GM12878 (cell line): ENCODE results near the gene INPP4B. TPM values are rescaled to one million over a fixed set of nuclear protein-coding genes. Genes with fewer than 3 reads are reported as not detected.

Experiments
- ATAC-seq: fragments of 200-7000 bp; cut with Tn5 transposase; 3 replicates; pipeline ENCODE4 v1.9.1; 2020; ENCODE audit warnings: mild to moderate bottlenecking, moderate library complexity
- BruUV-seq: library from RNA; stranded (reverse); fragments of 400-500 nt; replicated peaks from 2 replicates; lab custom pipeline; 2021; lab: Mats Ljungman, UMichigan
- CTCF ChIA-PET: fragments of 300-600 bp; sonication (Branson Sonifier 250); formaldehyde crosslinking; extraction: SDS; loops from one replicate; lab custom pipeline; 2021; ENCODE audit warnings: inconsistent platforms; lab: Yijun Ruan, JAX
- POLR2A ChIA-PET: fragments of 350-600 bp; formaldehyde crosslinking; extraction: SDS; loops from one replicate; lab custom pipeline; 2021; ENCODE audit warnings: inconsistent platforms; lab: Charles Lee
- RAD21 ChIA-PET: fragments of 300-600 bp; sonication (Branson Sonifier 250); formaldehyde crosslinking; loops from one replicate; lab custom pipeline; 2023; ENCODE audit warnings: antibody characterized with exemption; ENCODE audit not compliant: unreplicated experiment; lab: Charles Lee
- SMC1A ChIA-PET: fragments of 300-600 bp; sonication (Branson Sonifier 250); formaldehyde crosslinking; loops from one replicate; lab custom pipeline; 2023; ENCODE audit not compliant: unreplicated experiment, uncharacterized antibody; lab: Charles Lee
- DNase-seq: peaks from one replicate; pipeline ENCODE4 v3.0.0-alpha.2; 2011; ENCODE audit warnings: low read depth, low spot score
- FAIRE-seq: peaks from 3 replicates; lab custom pipeline; 2011; peaks lifted over from hg19 to GRCh38; lab: Jason Lieb, UNC
- H2AFZ ChIP-seq: 2 replicates; pipeline ENCODE4 v1.6.0; 2011; ENCODE audit warnings: low read depth, low read length, control low read depth; ENCODE audit not compliant: control insufficient read depth
- H3K27ac ChIP-seq: 2 replicates; pipeline ENCODE4 v1.5.1; 2011; ENCODE audit warnings: control low read depth; ENCODE audit not compliant: control insufficient read depth, insufficient read depth
- H3K27me3 ChIP-seq, 2 experiments: replicated peaks in 1 of 2; 2 replicates each; pipeline versions ENCODE4 v1.6.0 to v1.6.1; 2011; ENCODE audit warnings: low read length in 1 of 2; ENCODE audit not compliant: control insufficient read depth in 2 of 2, insufficient read depth in 2 of 2
- H3K36me3 ChIP-seq, 2 experiments: 2 replicates each; pipeline ENCODE4 v1.5.1; 2011; ENCODE audit warnings: low read length in 1 of 2; ENCODE audit not compliant: control insufficient read depth in 2 of 2, insufficient read depth in 2 of 2
- H3K4me1 ChIP-seq: 2 replicates; pipeline ENCODE4 v1.6.1; 2011; ENCODE audit warnings: mild to moderate bottlenecking, low read length, moderate library complexity, mixed read lengths; ENCODE audit not compliant: control insufficient read depth, insufficient read depth
- H3K4me2 ChIP-seq: 2 replicates; pipeline ENCODE4 v1.6.0; 2011; ENCODE audit warnings: control low read depth; ENCODE audit not compliant: control insufficient read depth, insufficient read depth
- H3K4me3 ChIP-seq: fragments of 200-600 bp; sonication (generic); 2 replicates; pipeline ENCODE4 v1.5.1; 2016
- H3K79me2 ChIP-seq: 2 replicates; pipeline ENCODE4 v1.6.0; 2011; ENCODE audit warnings: low read length; ENCODE audit not compliant: control insufficient read depth, insufficient read depth
- H3K9ac ChIP-seq: 2 replicates; pipeline ENCODE4 v1.8.0; 2011; ENCODE audit warnings: low read length, control low read depth, mixed read lengths; ENCODE audit not compliant: control insufficient read depth, insufficient read depth
- H3K9me3 ChIP-seq: replicated peaks from 3 replicates; pipeline ENCODE4 v1.5.1; 2011; ENCODE audit warnings: mild to moderate bottlenecking, low read length; ENCODE audit not compliant: control insufficient read depth, insufficient read depth
- H4K20me1 ChIP-seq: 2 replicates; pipeline ENCODE4 v1.6.0; 2011; ENCODE audit not compliant: control insufficient read depth, insufficient read depth
- ASH2L ChIP-seq: fragments of 300-600, 200-600 bp; sonication (generic); IDR thresholded peaks from 2 replicates; pipeline ENCODE4 v1.6.1; 2017; ENCODE audit warnings: low read depth, mild to moderate bottlenecking, borderline replicate concordance
- CBFB ChIP-seq: IDR thresholded peaks from 2 replicates; pipeline ENCODE4 v1.6.1; 2016; ENCODE audit warnings: antibody characterized with exemption, low read depth
- EED ChIP-seq: sonication (generic); IDR thresholded peaks from 2 replicates; pipeline ENCODE4 v1.6.1; 2016; ENCODE audit warnings: antibody characterized with exemption, low read depth
- EP300 ChIP-seq, 2 experiments: fragments of 150-350 bp in 1 of 2; IDR thresholded peaks; 2 replicates each; pipeline ENCODE4 v1.6.1; 2011 to 2012; ENCODE audit warnings: low read depth in 2 of 2, low read length in 2 of 2, borderline replicate concordance in 1 of 2, improper control_type of control experiment in 1 of 2, inconsistent platforms in 1 of 2; ENCODE audit not compliant: control insufficient read depth in 1 of 2
- IRF3 ChIP-seq: fragments of 450-650 bp; IDR thresholded peaks from 2 replicates; pipeline ENCODE4 v1.6.1; 2014; ENCODE audit warnings: mild to moderate bottlenecking
- MEF2B ChIP-seq: fragments of 450-650 bp; IDR thresholded peaks from 2 replicates; pipeline ENCODE4 v1.6.1; 2018; ENCODE audit warnings: mild to moderate bottlenecking, moderate library complexity; ENCODE audit not compliant: partially characterized antibody, poor library complexity, severe bottlenecking
- RAD21 ChIP-seq: IDR thresholded peaks from 2 replicates; pipeline ENCODE4 v1.6.1; 2011; ENCODE audit warnings: mild to moderate bottlenecking, low read depth, low read length, moderate library complexity; ENCODE audit not compliant: insufficient read depth
- SMAD1 ChIP-seq: fragments of 450-650 bp; IDR thresholded peaks from 2 replicates; pipeline ENCODE4 v1.6.1; 2018; ENCODE audit warnings: mild to moderate bottlenecking, low read depth; ENCODE audit not compliant: partially characterized antibody
- TARDBP ChIP-seq: IDR thresholded peaks from 2 replicates; pipeline ENCODE4 v1.6.1; 2016; ENCODE audit warnings: borderline replicate concordance
- USF1 ChIP-seq: IDR thresholded peaks from 2 replicates; pipeline ENCODE4 v1.6.1; 2011; ENCODE audit warnings: borderline replicate concordance, low read depth, mild to moderate bottlenecking, moderate library complexity, mixed read lengths, low read length; ENCODE audit not compliant: insufficient read depth; ENCODE audit errors: extremely low read length
- ZBTB33 ChIP-seq: fragments of 450-650 bp; IDR thresholded peaks from 2 replicates; pipeline ENCODE4 v1.6.1; 2017; ENCODE audit warnings: mild to moderate bottlenecking
- ZNF687 ChIP-seq: fragments of 450-650 bp; IDR thresholded peaks from 2 replicates; pipeline ENCODE4 v1.6.1; 2017; ENCODE audit warnings: mild to moderate bottlenecking, moderate library complexity
- WGBS: methylation state at CpG from one replicate; pipeline ENCODE4 v1.1.6; 2016; ENCODE audit warnings: low lambda C conversion rate; ENCODE audit not compliant: insufficient replicate concordance, insufficient coverage; ENCODE audit errors: missing lambda C conversion rate; 5-methylcytosine and 5-hydroxymethylcytosine counted together
- in situ Hi-C: fragments of 300-500 bp; cut with MboI; formaldehyde crosslinking; loops from 9 replicates; pipeline ENCODE4 v1.14.3; 2018; ENCODE audit warnings: mixed read lengths
- intact Hi-C: fragments of 100-400 bp; cut with micrococcal nuclease; formaldehyde crosslinking; loops from one replicate; pipeline ENCODE4 v1.14.2; 2022; ENCODE audit not compliant: unreplicated experiment
- polyA plus RNA-seq, 11 experiments: library from polyadenylated mRNA; depleted of rRNA in 4 of 11; unstranded in 6 of 11; stranded (reverse) in 5 of 11; fragments of >200 nt; fragmentation: Nextera tagmentation in 4 of 11; fragmentation: Illumina TruSeq in 1 of 11; extraction: Ambion mirVana in 4 of 11; extraction: Trizol in 1 of 11; gene quantifications; 1 replicate in 1 of 11; 2 replicates in 10 of 11; pipeline versions ENCODE4 v1.2.1 to v1.2.3, GENCODE V29; 2011 to 2016; ENCODE audit warnings: inconsistent platforms in 2 of 11, missing spikeins in 2 of 11, low read depth in 1 of 11
- total RNA-seq, 4 experiments: library from RNA; depleted of rRNA in 3 of 4; stranded (reverse); fragments of >200 nt in 3 of 4; fragmentation: Illumina TruSeq in 1 of 4; extraction: Trizol in 1 of 4; gene quantifications; 2 replicates each; pipeline versions ENCODE4 v1.2.1 to v1.2.3, GENCODE V29; 2013 to 2021

Gene INPP4B
- total and polyA plus RNA-seq, 10 of the 15 experiments (the other 5 are each of a cell fraction or from before 2014, with no cell fraction given) = 0.53 to 11.2 (median 0.95) TPM

- TF ChIP-seq ZNF687 (peak; percentile 70; the same call in 1 of the 2 replicates), USF1 (no peak), ASH2L (no peak)
Observed at GRCh38 chr4:142324572-142324971, 521.5 kb downstream of the INPP4B start (continued).

GRCh38 chr4:142322996-142323395 is 523.1 kb downstream of the INPP4B start:
- Histone ChIP-seq H3K4me1 (no peaks in the 10 kb centered on the region), H3K9ac (no peak overlapping the region), H3K79me2 (no peaks in the 10 kb centered on the region), H2AFZ (no peak overlapping the region), H3K36me3 (no peaks in the 10 kb centered on the region), H3K27ac (no peak overlapping the region), H4K20me1 (no peaks in the 10 kb centered on the region), H3K4me2 (no peak overlapping the region), H3K9me3 (no peaks in the 10 kb centered on the region), H3K4me3 (no peak overlapping the region), H3K27me3 (no peaks in the 10 kb centered on the region)
- POLR2A ChIA-PET = interaction anchor here (1.4 kb wide), 1 partner anchor 83 kb away, joined by 3 read pairs; no protein-coding TSS in a partner anchor
- RAD21 ChIA-PET = interaction anchor here (0.7 to 1.4 kb wide), 6 partner anchors 10 to 194 kb away, joined by 3 to 4 read pairs (median 3); no protein-coding TSS in a partner anchor
- FAIRE-seq = no peak
- WGBS = 3% methylated on average over 2 of the region's 2 CpGs
- no peak for DNase-seq
- no TSS peak for BruUV-seq
- intact Hi-C loops = no loop called here
- ATAC-seq = no peak
- SMC1A ChIA-PET = interaction anchor here (0.6 to 4.5 kb wide), 13 partner anchors 9 to 414 kb away, joined by 3 to 17 read pairs (median 5); no protein-coding TSS in a partner anchor
- TF ChIP-seq CBFB (no peak), TARDBP (no peak), MEF2B (no peak), RAD21 (no peak), EED (no peak), ZBTB33 (no peak), IRF3 (no peak), SMAD1 (no peak), EP300 (IDR thresholded peaks at IDR 0.05; ENCODE audit: borderline replicate concordance in 1 of 2, control insufficient read depth in 1 of 2, low read depth in 2 of 2, low read length in 2 of 2) (no peak)
- TF ChIP-seq, all 136 proteins: peak for 0
- in situ Hi-C loops = no loop called here
- CTCF ChIA-PET = interaction anchor here (1.0 to 1.3 kb wide), 4 partner anchors 12 to 397 kb away, joined by 3 to 5 read pairs (median 4); no protein-coding TSS in a partner anchor
